GM10266 (cell line): ENCODE data around the gene ZBTB40.

ENCODE experiments used
- DNase-seq: peaks from one replicate; pipeline ENCODE4 v3.0.0; 2012; ENCODE audit errors: extremely low spot score
- CTCF ChIP-seq: IDR thresholded peaks from 2 replicates; pipeline ENCODE4 v1.5.1; 2012; ENCODE audit warnings: mild to moderate bottlenecking, low read depth; ENCODE audit not compliant: control insufficient read depth, insufficient read depth; ENCODE audit errors: missing control alignments

The ZBTB40 gene

GRCh38 chr1:22537441-22538139 is 85.9 kb downstream of the ZBTB40 start:
- no peak for DNase-seq
- TF ChIP-seq CTCF: no peak

GRCh38 chr1:22539510-22540118 is 88.0 kb downstream of the ZBTB40 start:
- TF ChIP-seq CTCF: no peak
- DNase-seq: no peak

- DNase-seq: no peak
- TF ChIP-seq CTCF: no peak
These were observed 88.7 kb downstream of the ZBTB40 start for GRCh38 chr1:22540337-22540736.

- TF ChIP-seq CTCF: no peak
- DNase-seq: no peak
These were observed 91.2 kb downstream of the ZBTB40 start for GRCh38 chr1:22542886-22543285.

GRCh38 chr1:22543679-22544078 is 92.0 kb downstream of the ZBTB40 start:
- TF ChIP-seq CTCF: no peak
- no peak for DNase-seq

GRCh38 chr1:22544606-22545005 is 93.0 kb downstream of the ZBTB40 start:
- TF ChIP-seq CTCF: no peak

GRCh38 chr1:22545141-22545540 is 93.5 kb downstream of the ZBTB40 start:
- no peak for TF ChIP-seq CTCF
- DNase-seq: no peak

More at GRCh38 chr1:22544606-22545005, 93.0 kb downstream of the ZBTB40 start:
- no peak for DNase-seq
